NT2/D1 (cell line): Measurements from ENCODE around the gene BMPR1A.

ENCODE experiments used
- YY1 ChIP-seq: IDR thresholded peaks from 2 replicates; pipeline ENCODE4 v1.6.1; 2011; ENCODE audit not compliant: insufficient read length, insufficient read depth
- ZNF274 ChIP-seq: IDR thresholded peaks from 2 replicates; pipeline ENCODE4 v1.6.1; 2011; ENCODE audit warnings: mild to moderate bottlenecking, low read depth, low read length

GRCh38 chr10:86899132-86899531 is 142.7 kb downstream of the BMPR1A start:
- TF ChIP-seq ZNF274 (no peak), YY1 (no peak)
